Spinal cord (tissue), 4 donors: Measurements from ENCODE around the gene IFT80. TPM values are rescaled to one million over a fixed set of nuclear protein-coding genes. Genes with fewer than 3 reads are reported as not detected.

Source experiments
- polyA plus RNA-seq, 2 donors: library from polyadenylated mRNA; unstranded; fragments of 120-200 nt; gene quantifications; one replicate each; pipeline ENCODE4 v1.2.1, GENCODE V29; 2013; ENCODE audit not compliant: insufficient read length in 2 of 2
- small RNA-seq: library from RNA; depleted of rRNA; stranded (forward); fragments of <200 nt; gene quantifications from one replicate; pipeline ENCODE3, GENCODE V24; 2014; ENCODE audit warnings: low replicate concordance
- total RNA-seq, 2 donors: library from RNA; depleted of rRNA in 1 of 2; stranded (reverse); fragments of 120-200 nt in 1 of 2; fragments of >200 nt in 1 of 2; gene quantifications; one replicate each; pipeline versions ENCODE4 v1.2.3 to v1.2.4, GENCODE V29; 2013 to 2014

The IFT80 gene
- total and polyA plus RNA-seq, 4 donors = 39.1 to 71.4 (median 49.5) TPM

Small RNA genes lying within 50 kb of the gene (small RNA-seq; reads per million reads assigned to genes)
- 131 reads per million, percentile 98 among the genes with 10 or more reads in this experiment for gene MIR15B
- 24.0 reads per million, percentile 97 among the genes with 10 or more reads in this experiment for gene MIR16-2

Other genes with a start within 250 kb of the IFT80 start
- 1 to 10 TPM in 1 of 2 donors, under 1 TPM in 1; 0.55 to 3.9 TPM for gene C3orf80, start 173.8 kb downstream of the IFT80 start, total RNA-seq
- 1 to 10 TPM; 3.6 to 4.2 TPM for gene C3orf80, start 173.8 kb downstream of the IFT80 start, polyA plus RNA-seq
- gene SMC4, start 425 bp upstream of the IFT80 start, total RNA-seq = 10 to 100 TPM; 46.6 to 56.6 TPM
- gene SMC4, start 425 bp upstream of the IFT80 start, polyA plus RNA-seq = 10 to 100 TPM; 29.1 to 41.8 TPM
- 10 to 100 TPM in 1 of 2 donors, 1 to 10 TPM in 1; 8.4 to 19.0 TPM for gene TRIM59, start 50.6 kb upstream of the IFT80 start, total RNA-seq
- gene TRIM59, start 50.6 kb upstream of the IFT80 start, polyA plus RNA-seq = 1 to 10 TPM; 6.9 to 7.0 TPM
- 10 to 100 TPM; 39.8 to 45.0 TPM for gene KPNA4, start 166.3 kb upstream of the IFT80 start, total RNA-seq
- 10 to 100 TPM; 57.7 to 82.5 TPM for gene KPNA4, start 166.3 kb upstream of the IFT80 start, polyA plus RNA-seq